SK-N-SH (cell line): ENCODE results near the gene PHKA2. TPM values are rescaled to one million over a fixed set of nuclear protein-coding genes. Genes with fewer than 3 reads are reported as not detected.

Experiments
- CTCF ChIA-PET: fragments of 300-600, 350-600 bp; formaldehyde crosslinking; extraction: SDS; loops from one replicate; lab custom pipeline; 2021; lab: Yijun Ruan, JAX
- POLR2A ChIA-PET: fragments of 350-600 bp; sonication (Branson Sonifier 250); formaldehyde crosslinking; extraction: SDS; loops from one replicate; lab custom pipeline; 2020; ENCODE audit warnings: antibody characterized with exemption, inconsistent platforms; lab: Yijun Ruan, JAX
- DNase-seq: peaks from one replicate; pipeline ENCODE4 v3.0.0; 2012
- H2AFZ ChIP-seq: fragments of 200-600 bp; sonication (generic); 2 replicates; pipeline ENCODE4 v1.8.1; 2016; ENCODE audit warnings: antibody characterized with exemption, mild to moderate bottlenecking, low read depth
- H3F3A ChIP-seq: fragments of 200-600 bp; sonication (generic); replicated peaks from 2 replicates; pipeline ENCODE3; 2016; ENCODE audit warnings: antibody characterized with exemption, mild to moderate bottlenecking; ENCODE audit not compliant: insufficient read depth
- H3K27ac ChIP-seq, 2 experiments: fragments of 200-500 bp in 1 of 2; fragments of 200-600 bp in 1 of 2; sonication (Bioruptor generic) in 1 of 2; sonication (generic), shearing (Covaris generic) in 1 of 2; 2 replicates each; pipeline versions ENCODE4 v1.5.1 to v1.6.1; 2014 to 2016; ENCODE audit warnings: low read depth in 2 of 2, inconsistent platforms in 1 of 2, low read length in 1 of 2, mild to moderate bottlenecking in 1 of 2, mixed read lengths in 1 of 2
- H3K27me3 ChIP-seq: fragments of 200-600 bp; sonication (generic), shearing (Covaris generic); 2 replicates; pipeline ENCODE4 v1.6.1; 2016; ENCODE audit warnings: mixed run types; ENCODE audit not compliant: insufficient read depth
- H3K36me3 ChIP-seq, 2 experiments: fragments of 200-500 bp in 1 of 2; fragments of 200-600 bp in 1 of 2; sonication (Bioruptor generic) in 1 of 2; sonication (generic) in 1 of 2; replicated peaks in 1 of 2; 2 replicates each; pipeline versions ENCODE3 to v1.5.1; 2014 to 2016; ENCODE audit warnings: low read length in 1 of 2, mild to moderate bottlenecking in 1 of 2; ENCODE audit not compliant: insufficient read depth in 2 of 2, control insufficient read depth in 1 of 2
- H3K4me1 ChIP-seq, 2 experiments: fragments of 200-500 bp in 1 of 2; fragments of 200-600 bp in 1 of 2; sonication (Bioruptor generic) in 1 of 2; sonication (generic), shearing (Covaris generic) in 1 of 2; 2 replicates each; pipeline versions ENCODE4 v1.5.1 to v1.6.1; 2014 to 2016; ENCODE audit warnings: low read depth in 1 of 2, low read length in 1 of 2, mixed run types in 1 of 2; ENCODE audit not compliant: insufficient read depth in 2 of 2, control insufficient read depth in 1 of 2
- H3K4me2 ChIP-seq: fragments of 200-600 bp; sonication (generic), shearing (Covaris generic); 2 replicates; pipeline ENCODE4 v1.6.1; 2017; ENCODE audit warnings: mixed run types
- H3K4me3 ChIP-seq, 2 experiments: fragments of 200-500 bp in 1 of 2; fragments of 200-600 bp in 1 of 2; sonication (Bioruptor generic) in 1 of 2; sonication (generic), shearing (Covaris generic) in 1 of 2; 2 replicates each; pipeline versions ENCODE4 v1.5.1 to v1.8.1; 2014 to 2016; ENCODE audit warnings: low read depth in 2 of 2, inconsistent platforms in 1 of 2, low read length in 1 of 2, mild to moderate bottlenecking in 1 of 2, mixed read lengths in 1 of 2, moderate library complexity in 1 of 2
- H3K79me2 ChIP-seq: fragments of 200-600 bp; sonication (generic); 2 replicates; pipeline ENCODE4 v1.8.1; 2017; ENCODE audit warnings: mild to moderate bottlenecking; ENCODE audit not compliant: insufficient read depth
- H3K9ac ChIP-seq: fragments of 200-600 bp; sonication (generic); 2 replicates; pipeline ENCODE4 v1.6.1; 2017; ENCODE audit warnings: mixed run types
- H3K9me2 ChIP-seq: fragments of 200-600 bp; sonication (generic); 2 replicates; pipeline ENCODE4 v1.6.1; 2017; ENCODE audit warnings: mixed run types
- H3K9me3 ChIP-seq: fragments of 200-600 bp; sonication (generic); 2 replicates; pipeline ENCODE4 v1.6.1; 2017; ENCODE audit warnings: mixed run types, mild to moderate bottlenecking, moderate library complexity
- H4K20me1 ChIP-seq: fragments of 200-600 bp; sonication (generic); 2 replicates; pipeline ENCODE4 v1.6.1; 2017; ENCODE audit warnings: mild to moderate bottlenecking, mixed run types; ENCODE audit not compliant: insufficient read depth
- CHD2 ChIP-seq: fragments of 150-350 bp; IDR thresholded peaks from 2 replicates; pipeline ENCODE4 v1.6.1; 2018; ENCODE audit warnings: low read length; ENCODE audit not compliant: partially characterized antibody
- CTCF ChIP-seq: fragments of 200-600 bp; sonication (generic); IDR thresholded peaks from 2 replicates; pipeline ENCODE4 v1.6.1; 2017; ENCODE audit warnings: antibody characterized with exemption, mild to moderate bottlenecking, moderate library complexity
- EZH2phosphoT487 ChIP-seq: fragments of 200-600 bp; sonication (generic); IDR thresholded peaks from 2 replicates; pipeline ENCODE4 v1.6.1; 2017; ENCODE audit warnings: low read depth, mixed run types, mild to moderate bottlenecking, antibody characterized with exemption, moderate library complexity, borderline replicate concordance
- FOSL2 ChIP-seq: IDR thresholded peaks from 2 replicates; pipeline ENCODE4 v1.4.0; 2012; ENCODE audit warnings: low read depth, mild to moderate bottlenecking, moderate library complexity, borderline replicate concordance
- FOXJ3 ChIP-seq: sonication (generic); formaldehyde crosslinking; IDR thresholded peaks from 2 replicates; pipeline ENCODE4 v1.5.1; 2020; ENCODE audit warnings: mild to moderate bottlenecking, missing genetic modification reagents
- FOXM1 ChIP-seq: IDR thresholded peaks from 2 replicates; pipeline ENCODE4 v1.4.0; 2012; ENCODE audit warnings: low read depth, mild to moderate bottlenecking
- GABPA ChIP-seq: IDR thresholded peaks from 2 replicates; pipeline ENCODE4 v1.4.0; 2012; ENCODE audit warnings: low read depth, mild to moderate bottlenecking
- NRF1 ChIP-seq: IDR thresholded peaks from 2 replicates; pipeline ENCODE4 v1.6.1; 2012; ENCODE audit warnings: low read depth, mild to moderate bottlenecking, low read length
- REST ChIP-seq: IDR thresholded peaks from 2 replicates; pipeline ENCODE4 v1.6.1; 2012; ENCODE audit warnings: mild to moderate bottlenecking, low read depth, low read length, moderate library complexity
- RXRA ChIP-seq: IDR thresholded peaks from 2 replicates; pipeline ENCODE4 v1.4.0; 2012; ENCODE audit warnings: low read depth, mild to moderate bottlenecking, borderline replicate concordance
- TCF12 ChIP-seq: IDR thresholded peaks from 2 replicates; pipeline ENCODE4 v1.4.0; 2012
- USF1 ChIP-seq: IDR thresholded peaks from 2 replicates; pipeline ENCODE4 v1.4.0; 2012; ENCODE audit warnings: low read depth, borderline replicate concordance
- USF2 ChIP-seq: fragments of 150-350 bp; IDR thresholded peaks from 2 replicates; pipeline ENCODE4 v1.6.1; 2017; ENCODE audit warnings: antibody characterized with exemption, low read length, low read depth, borderline replicate concordance
- WGBS: methylation state at CpG from one replicate; pipeline ENCODE4 v1.1.6; 2017; ENCODE audit warnings: low lambda C conversion rate; 5-methylcytosine and 5-hydroxymethylcytosine counted together
- polyA plus RNA-seq, 3 experiments: library from polyadenylated mRNA; depleted of rRNA; stranded (reverse); fragments of >200 nt; gene quantifications; 2 replicates each; pipeline ENCODE4 v1.2.3, GENCODE V29; 2012

Gene PHKA2
- polyA plus RNA-seq, 1 of the 3 experiments (the other 2 are of a cell fraction): 20.5 TPM

GRCh38 chrX:18883961-18884765 is 99.8 kb downstream of the PHKA2 start:
- no peaks in the 10 kb centered on the region for H3K9me2 ChIP-seq
- no peak overlapping the region for H3K4me3 ChIP-seq
- no peak for DNase-seq
- no peaks in the 10 kb centered on the region for H3F3A ChIP-seq
- no peaks in the 10 kb centered on the region for H3K36me3 ChIP-seq
- no peak overlapping the region for H3K27ac ChIP-seq
- H4K20me1 ChIP-seq: no peaks in the 10 kb centered on the region
- H3K4me1 ChIP-seq: peaks cover 9 to 20% of the 10 kb centered on the region in 2 experiments; a peak in 2 of 4 replicates
- 68% methylated on average over 12 of the region's 16 CpGs for WGBS
- H3K9ac ChIP-seq: no peak overlapping the region
- CTCF ChIA-PET: interaction anchor here (0.8 to 1.0 kb wide), 4 partner anchors 29 to 495 kb away, joined by 3 to 4 read pairs (median 3); no protein-coding TSS in a partner anchor
- H3K9me3 ChIP-seq: no peaks in the 10 kb centered on the region
- POLR2A ChIA-PET: no interaction called here
- no peak overlapping the region for H3K4me2 ChIP-seq
- H2AFZ ChIP-seq: no peak overlapping the region
- no peaks in the 10 kb centered on the region for H3K79me2 ChIP-seq
- no peaks in the 10 kb centered on the region; the same call in 1 of the 2 replicates for H3K27me3 ChIP-seq
- no peak for TF ChIP-seq FOSL2
- no peak for TF ChIP-seq CTCF
- no peak for TF ChIP-seq GABPA
- TF ChIP-seq RXRA: no peak
- TF ChIP-seq USF1: no peak
- TF ChIP-seq NRF1: no peak
- TF ChIP-seq CHD2: no peak
- TF ChIP-seq USF2: no peak
- TF ChIP-seq TCF12: no peak
- TF ChIP-seq FOXJ3 (CRISPR knock-in tag): no peak
- no peak for TF ChIP-seq EZH2phosphoT487
- TF ChIP-seq FOXM1: no peak
- no peak for TF ChIP-seq REST
